Heart left ventricle (tissue), 13 donors: ENCODE results near the gene LPP.

Experiments used
- CTCF ChIP-seq, 12 donors: fragments of 200-600 bp; sonication (generic) in 4 of 12; IDR thresholded peaks; one replicate each; pipeline versions ENCODE4 v1.5.0 to v1.8.0; 2018 to 2022; ENCODE audit warnings: antibody characterized with exemption in 12 of 12, mild to moderate bottlenecking in 5 of 12
- POLR2A ChIP-seq, 2 donors: fragments of 450-650 bp; IDR thresholded peaks; one replicate each; pipeline ENCODE4 v1.6.1; 2017; ENCODE audit warnings: antibody characterized with exemption in 2 of 2, mild to moderate bottlenecking in 2 of 2, moderate library complexity in 2 of 2
- donor health status: ischemic (EF 13 %, LVEDD 7.1; RV severe dilation, severe dysfunction).
- donor health status: DM: no; HTN: yes; CAD: no.
- donor health status: DM: no; HTN: no; CAD: no.
- donor health status: ischemic (EF 25% LVEDD 6.9; RV normal size, moderate dysfunction).
- donor health status: ischemic (EF 25% LVEDD 5.7; RV mildly dilated, moderate dysfunction).
- donor health status: ischemic (EF 35%, LVEDD 5.7; RV mildly dilated, moderate dysfunction).
- donor health status: nonischemic (EF 11% LVEDD 7.7; RV severe dilation, severe dysfunction).
- donor health status: DM: yes; HTN: yes; CAD: no.
- donor health status: PGD.
- donor health status: ischemic (EF 29% LVEDD 5.4; RV normal size, mild dysfunction).
- donor health status: nonischemic (EF 23%, LVEDD 6.1; RV moderate dilation, normal function).

GRCh38 chr3:188125076-188125475, 28.9 kb upstream of the LPP start:
- TF ChIP-seq POLR2A (IDR thresholded peaks at IDR 0.05) (no peak), CTCF (IDR thresholded peaks at IDR 0.05) (no peak)
